Panc1 (cell line): ENCODE data around the gene DFFB. TPM values are rescaled to one million over a fixed set of nuclear protein-coding genes. Genes with fewer than 3 reads are reported as not detected.

Source experiments
- ATAC-seq: fragments of 200-7000 bp; cut with Tn5 transposase; 2 replicates; pipeline ENCODE4 v1.9.1; 2020; ENCODE audit warnings: mild to moderate bottlenecking, moderate library complexity
- BruUV-seq: library from RNA; stranded (reverse); fragments of 400-500 nt; replicated peaks from 2 replicates; lab custom pipeline; 2021; lab: Mats Ljungman, UMichigan
- CTCF ChIA-PET: fragments of 300-600 bp; sonication (Branson Sonifier 250); formaldehyde crosslinking; loops from one replicate; lab custom pipeline; 2022; ENCODE audit warnings: antibody characterized with exemption; lab: Charles Lee
- POLR2A ChIA-PET: fragments of 300-600 bp; sonication (Branson Sonifier 250); formaldehyde crosslinking; loops from one replicate; lab custom pipeline; 2022; ENCODE audit warnings: antibody characterized with exemption; lab: Charles Lee
- DNase-seq: peaks from one replicate; pipeline ENCODE4 v3.0.0-alpha.2; 2010; ENCODE audit warnings: low read depth, low spot score
- H3K27ac ChIP-seq: 2 replicates; pipeline ENCODE4 v1.5.1; 2011; ENCODE audit warnings: mild to moderate bottlenecking, low read length, inconsistent platforms
- H3K27me3 ChIP-seq: fragments of 200-500 bp; sonication (Bioruptor generic); 2 replicates; pipeline ENCODE4 v1.6.0; 2014; ENCODE audit warnings: low read length, inconsistent platforms; ENCODE audit not compliant: control insufficient read depth, insufficient read depth
- H3K36me3 ChIP-seq: fragments of 200-500 bp; sonication (Bioruptor generic); 2 replicates; pipeline ENCODE4 v1.5.1; 2014; ENCODE audit warnings: inconsistent platforms, mild to moderate bottlenecking, low read length, moderate library complexity; ENCODE audit not compliant: control insufficient read depth, insufficient read depth
- H3K4me1 ChIP-seq: 2 replicates; pipeline ENCODE4 v1.5.1; 2011; ENCODE audit warnings: inconsistent platforms, mild to moderate bottlenecking, low read length, moderate library complexity; ENCODE audit not compliant: control insufficient read depth, insufficient read depth
- H3K4me3 ChIP-seq, 2 experiments: 2 replicates each; pipeline ENCODE4 v1.5.1; 2011 to 2012; ENCODE audit warnings: low read depth in 2 of 2, low read length in 2 of 2, mild to moderate bottlenecking in 2 of 2, inconsistent platforms in 1 of 2, moderate library complexity in 1 of 2
- H3K9me3 ChIP-seq: fragments of 200-500 bp; sonication (Bioruptor generic); 2 replicates; pipeline ENCODE4 v1.5.1; 2014; ENCODE audit warnings: low read depth, mild to moderate bottlenecking, inconsistent platforms, low read length, moderate library complexity; ENCODE audit not compliant: control insufficient read depth, insufficient read depth
- CTCF ChIP-seq: fragments of 450-650 bp; IDR thresholded peaks from 2 replicates; pipeline ENCODE4 v1.5.1; 2017; ENCODE audit warnings: mild to moderate bottlenecking
- POLR2AphosphoS5 ChIP-seq: IDR thresholded peaks from 2 replicates; pipeline ENCODE4 v1.6.1; 2012; ENCODE audit warnings: mild to moderate bottlenecking, low read depth, low read length, moderate library complexity
- SIN3A ChIP-seq: IDR thresholded peaks from 2 replicates; pipeline ENCODE4 v1.6.1; 2012; ENCODE audit warnings: low read depth, mild to moderate bottlenecking, low read length, moderate library complexity, borderline replicate concordance; ENCODE audit not compliant: insufficient read depth
- TCF7L2 ChIP-seq: IDR thresholded peaks from 2 replicates; pipeline ENCODE4 v1.6.1; 2011; ENCODE audit warnings: mild to moderate bottlenecking, low read depth, low read length, inconsistent platforms
- in situ Hi-C: cut with HindIII; loops from 2 replicates; pipeline ENCODE4 v1.10.0; 2016; ENCODE audit warnings: low sequenced_read_pairs, low pct_unique_long_range_greater_than_20kb
- intact Hi-C: fragments of 100-400 bp; cut with micrococcal nuclease; formaldehyde crosslinking; loops from one replicate; pipeline ENCODE4 v1.10.0; 2022; ENCODE audit not compliant: unreplicated experiment
- total RNA-seq: library from RNA; stranded (reverse); gene quantifications from one replicate; pipeline ENCODE4 v1.2.1, GENCODE V29; 2021; ENCODE audit not compliant: unreplicated experiment
- TF ChIP-seq, protein P1 (sequence below), 2 experiments: IDR thresholded peaks; 2 replicates each; pipeline ENCODE4 v1.6.1; 2011 to 2012; ENCODE audit warnings: low read depth in 2 of 2, control low read depth in 1 of 2, low read length in 1 of 2, mild to moderate bottlenecking in 1 of 2, moderate library complexity in 1 of 2; ENCODE audit not compliant: insufficient read depth in 1 of 2

The DFFB gene
- total RNA-seq, 1 experiment from 2014 or later: 3.0 TPM

DNA sequence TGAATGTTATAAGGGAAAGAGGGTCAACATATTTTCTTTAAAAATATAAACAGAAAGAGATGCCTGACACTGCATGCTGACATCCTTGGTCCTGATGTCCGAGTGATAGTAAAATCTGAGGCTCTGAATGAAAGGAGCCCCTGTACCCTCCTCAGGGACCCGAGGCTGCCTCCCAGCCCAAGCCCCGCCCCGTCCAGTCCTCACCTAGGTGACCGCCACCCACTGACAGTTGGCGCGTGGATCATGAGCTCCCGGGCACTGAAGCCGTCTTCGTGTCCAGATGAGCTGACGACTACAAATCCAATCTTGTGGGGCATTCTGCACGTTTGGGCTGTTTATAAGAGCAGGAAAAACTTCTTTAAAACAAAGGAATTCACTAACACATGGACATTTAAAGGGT lies 5.2 kb upstream of the DFFB start:
- Histone ChIP-seq H3K27ac (no peak overlapping the region), H3K4me3 (no peak overlapping the region), H3K4me1 (peaks cover 5% of the 10 kb centered on the region), H3K9me3 (no peaks in the 10 kb centered on the region), H3K27me3 (no peaks in the 10 kb centered on the region), H3K36me3 (peaks cover 6% of the 10 kb centered on the region; the same call in 1 of the 2 replicates)
- ATAC-seq (no peak), DNase-seq (no peak)
- POLR2A ChIA-PET: no interaction called here
- in situ Hi-C loops: no loop called here
- no peak for TF ChIP-seq SIN3A
- TF ChIP-seq, protein P1, sequence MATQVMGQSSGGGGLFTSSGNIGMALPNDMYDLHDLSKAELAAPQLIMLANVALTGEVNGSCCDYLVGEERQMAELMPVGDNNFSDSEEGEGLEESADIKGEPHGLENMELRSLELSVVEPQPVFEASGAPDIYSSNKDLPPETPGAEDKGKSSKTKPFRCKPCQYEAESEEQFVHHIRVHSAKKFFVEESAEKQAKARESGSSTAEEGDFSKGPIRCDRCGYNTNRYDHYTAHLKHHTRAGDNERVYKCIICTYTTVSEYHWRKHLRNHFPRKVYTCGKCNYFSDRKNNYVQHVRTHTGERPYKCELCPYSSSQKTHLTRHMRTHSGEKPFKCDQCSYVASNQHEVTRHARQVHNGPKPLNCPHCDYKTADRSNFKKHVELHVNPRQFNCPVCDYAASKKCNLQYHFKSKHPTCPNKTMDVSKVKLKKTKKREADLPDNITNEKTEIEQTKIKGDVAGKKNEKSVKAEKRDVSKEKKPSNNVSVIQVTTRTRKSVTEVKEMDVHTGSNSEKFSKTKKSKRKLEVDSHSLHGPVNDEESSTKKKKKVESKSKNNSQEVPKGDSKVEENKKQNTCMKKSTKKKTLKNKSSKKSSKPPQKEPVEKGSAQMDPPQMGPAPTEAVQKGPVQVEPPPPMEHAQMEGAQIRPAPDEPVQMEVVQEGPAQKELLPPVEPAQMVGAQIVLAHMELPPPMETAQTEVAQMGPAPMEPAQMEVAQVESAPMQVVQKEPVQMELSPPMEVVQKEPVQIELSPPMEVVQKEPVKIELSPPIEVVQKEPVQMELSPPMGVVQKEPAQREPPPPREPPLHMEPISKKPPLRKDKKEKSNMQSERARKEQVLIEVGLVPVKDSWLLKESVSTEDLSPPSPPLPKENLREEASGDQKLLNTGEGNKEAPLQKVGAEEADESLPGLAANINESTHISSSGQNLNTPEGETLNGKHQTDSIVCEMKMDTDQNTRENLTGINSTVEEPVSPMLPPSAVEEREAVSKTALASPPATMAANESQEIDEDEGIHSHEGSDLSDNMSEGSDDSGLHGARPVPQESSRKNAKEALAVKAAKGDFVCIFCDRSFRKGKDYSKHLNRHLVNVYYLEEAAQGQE (IDR thresholded peaks at IDR 0.05; ENCODE audit: insufficient read depth in 1 of 2, low read depth in 2 of 2, low read length in 1 of 2): no peak
- no peak for TF ChIP-seq TCF7L2
- TF ChIP-seq CTCF: no peak
- TF ChIP-seq POLR2AphosphoS5: no peak
- no TSS peak for BruUV-seq
- CTCF ChIA-PET: no interaction called here
- intact Hi-C loops: no loop called here

- Histone ChIP-seq H3K27ac (no peak overlapping the region), H3K9me3 (no peaks in the 10 kb centered on the region), H3K4me1 (peaks cover 6% of the 10 kb centered on the region), H3K36me3 (peaks cover 4% of the 10 kb centered on the region; the same call in 1 of the 2 replicates), H3K27me3 (no peaks in the 10 kb centered on the region), H3K4me3 (no peak overlapping the region)
- BruUV-seq: no TSS peak
- TF ChIP-seq POLR2AphosphoS5 (no peak), TCF7L2 (no peak)
- TF ChIP-seq, protein P1 (IDR thresholded peaks at IDR 0.05; ENCODE audit: insufficient read depth in 1 of 2, low read depth in 2 of 2, low read length in 1 of 2): no peak
- intact Hi-C loops (no loop called here), in situ Hi-C loops (no loop called here)
- no peak for ATAC-seq
- POLR2A ChIA-PET: no interaction called here
- DNase-seq: no peak
- CTCF ChIA-PET: no interaction called here
These were observed 4.4 kb upstream of the DFFB start for GRCh38 chr1:3852711-3853485.
